Omental fat pad (tissue), 4 donors: ENCODE measurements around the gene SIDT1. TPM values are rescaled to one million over a fixed set of nuclear protein-coding genes. Genes with fewer than 3 reads are reported as not detected.

ENCODE experiments used
- ATAC-seq: fragments of 150-250 bp; one replicate; pipeline ENCODE4 v1.9.1; 2016; ENCODE audit warnings: mild to moderate bottlenecking, moderate library complexity; ENCODE audit not compliant: low FRiP score
- DNase-seq: peaks from one replicate; pipeline ENCODE4 v3.0.0-alpha.2; 2019; ENCODE audit warnings: low spot score
- total RNA-seq, 4 donors: library from RNA; depleted of rRNA; stranded (reverse); fragments of >200 nt; gene quantifications; one replicate each; pipeline ENCODE4 v1.1.0, GENCODE V29; 2016
- TF ChIP-seq, protein P1 (sequence below), 3 donors: fragments of 450-650 bp; IDR thresholded peaks; one replicate each; pipeline ENCODE4 v1.5.1; 2016 to 2017; ENCODE audit warnings: antibody characterized with exemption in 3 of 3, mild to moderate bottlenecking in 3 of 3, moderate library complexity in 2 of 3

The SIDT1 gene
- total RNA-seq, 4 donors from 2014 or later = 2.7 to 7.4 (median 5.1) TPM

DNA sequence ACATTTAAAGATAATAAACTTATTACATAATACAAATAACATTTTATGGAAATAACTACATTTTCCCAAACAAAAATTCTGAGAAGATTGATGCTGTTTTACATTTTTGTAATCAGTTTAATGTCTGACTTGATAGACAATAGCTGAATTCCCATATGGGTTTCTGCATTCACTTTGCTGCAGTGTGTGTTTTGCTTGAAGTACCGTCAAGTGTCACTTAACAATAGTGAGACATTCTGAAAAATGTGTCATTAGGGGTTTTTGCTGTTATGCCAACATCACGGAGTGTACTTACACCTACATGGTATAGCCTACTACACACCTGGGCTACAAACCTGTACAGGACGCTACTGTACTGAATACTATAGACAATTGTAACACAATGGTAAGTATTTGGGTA, 106.6 kb downstream of the SIDT1 start:
- ATAC-seq = no peak
- DNase-seq = no peak
- TF ChIP-seq, protein P1, sequence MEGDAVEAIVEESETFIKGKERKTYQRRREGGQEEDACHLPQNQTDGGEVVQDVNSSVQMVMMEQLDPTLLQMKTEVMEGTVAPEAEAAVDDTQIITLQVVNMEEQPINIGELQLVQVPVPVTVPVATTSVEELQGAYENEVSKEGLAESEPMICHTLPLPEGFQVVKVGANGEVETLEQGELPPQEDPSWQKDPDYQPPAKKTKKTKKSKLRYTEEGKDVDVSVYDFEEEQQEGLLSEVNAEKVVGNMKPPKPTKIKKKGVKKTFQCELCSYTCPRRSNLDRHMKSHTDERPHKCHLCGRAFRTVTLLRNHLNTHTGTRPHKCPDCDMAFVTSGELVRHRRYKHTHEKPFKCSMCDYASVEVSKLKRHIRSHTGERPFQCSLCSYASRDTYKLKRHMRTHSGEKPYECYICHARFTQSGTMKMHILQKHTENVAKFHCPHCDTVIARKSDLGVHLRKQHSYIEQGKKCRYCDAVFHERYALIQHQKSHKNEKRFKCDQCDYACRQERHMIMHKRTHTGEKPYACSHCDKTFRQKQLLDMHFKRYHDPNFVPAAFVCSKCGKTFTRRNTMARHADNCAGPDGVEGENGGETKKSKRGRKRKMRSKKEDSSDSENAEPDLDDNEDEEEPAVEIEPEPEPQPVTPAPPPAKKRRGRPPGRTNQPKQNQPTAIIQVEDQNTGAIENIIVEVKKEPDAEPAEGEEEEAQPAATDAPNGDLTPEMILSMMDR (IDR thresholded peaks at IDR 0.05) = no peak

DNA sequence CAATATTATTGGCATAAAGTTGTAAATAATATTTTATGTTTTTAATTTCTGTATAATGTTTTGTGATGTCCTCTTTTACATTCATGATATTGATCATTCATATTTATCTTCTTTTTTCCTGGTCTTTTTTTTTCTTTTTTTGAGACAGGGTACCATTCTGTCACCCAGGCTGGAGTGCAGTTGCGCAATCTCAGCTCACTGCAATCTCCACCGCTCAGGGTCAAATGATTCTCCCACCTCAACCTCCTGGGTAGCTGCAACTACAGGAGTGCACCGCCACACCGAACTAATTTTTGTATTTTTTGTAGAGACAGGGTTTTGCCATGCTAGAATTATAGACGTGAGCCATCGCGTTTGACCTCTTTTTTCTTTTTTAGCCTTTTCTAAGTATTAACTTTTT, 111.2 kb downstream of the SIDT1 start:
- ATAC-seq = no peak
- TF ChIP-seq, protein P1 (IDR thresholded peaks at IDR 0.05) = no peak
- DNase-seq = no peak

DNA sequence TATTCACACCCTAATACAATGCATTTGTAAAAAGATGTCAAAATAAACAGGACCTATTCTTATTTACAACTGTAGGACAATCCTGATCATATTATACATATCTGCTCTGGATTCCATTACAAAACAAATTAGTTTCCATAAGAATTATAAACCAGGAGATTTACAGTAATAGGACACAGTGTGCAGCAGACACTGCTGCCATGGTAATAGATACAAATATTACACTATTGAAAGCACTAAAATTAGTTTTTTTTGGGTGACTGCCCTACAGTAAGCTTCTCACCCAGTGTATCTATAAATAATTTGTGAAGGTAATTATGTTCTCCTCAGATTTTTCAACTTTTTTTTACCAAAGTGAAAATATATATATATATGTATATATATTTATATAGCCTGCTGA, 116.2 kb downstream of the SIDT1 start:
- no peak for ATAC-seq
- no peak for DNase-seq
- TF ChIP-seq, protein P1 (IDR thresholded peaks at IDR 0.05) = no peak

DNA sequence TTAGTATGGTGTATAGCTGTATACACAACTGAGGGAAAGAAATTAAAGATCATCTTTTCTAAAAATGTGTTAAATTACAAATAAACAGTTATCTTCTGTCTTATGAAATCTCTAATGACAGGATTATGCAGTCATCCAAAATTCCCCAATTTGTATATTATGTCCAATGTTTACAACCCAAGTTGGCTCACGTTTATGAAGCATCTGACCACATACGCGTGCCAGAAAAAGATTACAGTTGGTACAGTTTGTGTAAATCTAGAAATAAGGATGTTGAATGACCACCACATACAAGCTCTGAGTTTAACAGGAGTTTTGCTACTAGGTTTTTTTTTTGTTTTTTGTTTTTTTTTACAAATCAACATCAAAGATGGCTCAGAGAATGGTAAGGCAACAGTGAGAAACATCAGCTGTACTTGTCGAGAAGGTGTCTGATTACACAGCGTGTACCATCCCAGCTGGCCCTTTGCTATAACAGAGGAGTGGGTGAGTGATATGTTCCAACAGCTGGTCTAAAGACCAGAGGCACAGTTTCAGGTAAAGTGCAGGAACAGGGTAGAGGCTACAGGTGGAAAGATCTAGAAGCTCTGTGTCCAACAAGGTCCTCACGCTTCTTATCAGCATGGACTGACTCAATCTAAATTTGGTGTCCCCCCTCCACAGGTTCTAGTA, 117.0 kb downstream of the SIDT1 start:
- ATAC-seq = no peak
- TF ChIP-seq, protein P1 (IDR thresholded peaks at IDR 0.05) = no peak
- no peak for DNase-seq

DNA sequence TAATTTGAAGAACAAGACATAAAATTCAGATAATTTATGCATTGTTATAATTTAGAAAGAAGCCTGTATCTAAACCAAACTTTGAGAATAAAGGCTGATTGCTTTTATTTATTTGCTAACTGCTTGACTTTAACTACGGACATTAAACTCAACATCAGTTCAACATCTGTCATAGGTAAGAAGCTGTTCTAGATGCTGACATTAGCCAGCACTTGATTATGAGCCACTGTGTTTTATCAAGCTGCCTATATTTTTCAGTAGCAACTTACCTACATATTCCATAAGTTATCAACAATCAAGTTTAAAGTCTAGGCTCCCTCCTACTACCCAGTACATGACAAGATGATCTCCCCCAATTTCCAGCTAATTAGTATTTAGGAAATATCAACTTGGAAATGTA, 122.0 kb downstream of the SIDT1 start:
- ATAC-seq (no peak), DNase-seq (no peak)
- TF ChIP-seq, protein P1 (IDR thresholded peaks at IDR 0.05) = no peak

DNA sequence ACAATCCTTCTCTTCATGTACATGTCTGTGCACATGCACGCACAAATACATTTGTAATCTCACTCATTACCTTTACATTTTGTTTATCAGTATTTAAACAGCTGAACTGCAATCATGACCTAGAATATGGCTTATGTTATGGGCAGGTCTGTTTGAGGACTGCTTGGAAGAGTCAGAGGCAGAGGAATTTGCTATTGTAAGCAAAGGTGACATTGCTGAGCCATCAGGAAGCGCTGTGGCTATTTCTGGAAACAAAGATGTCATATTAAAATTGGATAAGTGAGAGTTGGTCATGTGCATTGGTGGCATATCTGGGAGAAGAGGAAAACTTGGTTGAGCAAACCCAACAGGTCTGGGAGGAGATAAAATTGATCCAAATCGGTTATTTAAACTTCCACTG, 122.5 kb downstream of the SIDT1 start:
- no peak for ATAC-seq
- DNase-seq = no peak
- TF ChIP-seq, protein P1 (IDR thresholded peaks at IDR 0.05) = no peak

DNA sequence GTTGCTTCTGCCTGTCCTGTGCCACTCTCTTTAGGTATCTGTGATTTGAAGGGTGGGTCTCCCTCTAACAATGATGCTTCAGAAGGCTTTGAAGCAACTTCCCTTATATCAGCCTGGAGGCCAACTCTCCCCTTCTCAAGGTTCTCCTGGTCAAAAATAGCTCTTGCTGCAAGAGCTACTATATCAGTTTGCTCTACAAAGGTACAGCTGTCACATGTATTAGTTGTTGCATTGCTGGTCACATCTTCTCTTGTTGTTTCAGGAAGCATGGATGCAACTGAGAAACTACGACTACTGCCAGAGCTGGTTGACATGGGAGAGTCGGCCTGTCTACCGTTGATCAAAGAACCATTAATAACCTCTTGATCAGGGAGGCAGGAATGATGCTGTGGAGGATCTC, 125.8 kb downstream of the SIDT1 start:
- no peak for DNase-seq
- TF ChIP-seq, protein P1 (IDR thresholded peaks at IDR 0.05) = no peak

More for the DNA sequence above, 125.8 kb downstream of the SIDT1 start:
- no peak for ATAC-seq
